ENCODE data around the gene C19orf44.
"Not testable (repeated sequence)": the region's sequence is repeated elsewhere in the genome, so short reads cannot be mapped to it uniquely, and the experiment has no call there.

The C19orf44 gene

DNA sequence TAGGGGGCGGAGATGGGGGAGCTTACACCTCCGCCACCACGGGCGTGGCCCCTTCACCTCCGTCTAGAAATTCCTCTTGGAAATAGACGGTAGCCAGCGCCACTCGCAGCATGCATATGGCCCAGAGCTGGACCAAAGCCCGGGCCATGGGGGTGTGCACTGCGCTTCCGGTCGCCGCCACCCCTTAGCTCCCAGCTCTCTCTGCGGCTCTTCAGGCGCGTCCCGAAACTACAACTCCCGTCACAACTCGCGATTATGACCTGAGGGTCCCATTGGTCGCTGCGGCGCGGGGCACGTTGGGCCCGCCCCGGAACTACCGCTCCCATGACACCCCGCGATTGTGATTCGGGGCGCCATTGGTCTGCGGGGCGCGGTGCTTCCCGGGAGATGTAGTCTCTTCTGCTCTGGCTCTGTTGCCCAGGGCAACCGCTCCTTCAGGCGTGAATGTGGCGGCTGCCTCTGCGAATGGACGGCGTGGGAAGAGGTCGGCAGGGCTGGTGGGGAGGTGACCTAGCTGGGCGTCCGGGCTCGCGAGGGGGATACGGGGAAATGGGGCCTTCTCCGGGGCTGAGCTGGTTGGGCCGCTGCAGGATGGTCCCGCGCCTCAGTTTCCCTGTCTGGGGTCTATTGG, at the start of gene C19orf44, which contains the start of gene CALR3:
Gene C19orf44 (plus strand): TSS at position 413 of the 631 bp plus-strand sequence. CDS start 4,399 bp downstream, outside the sequence.
Gene CALR3 (minus strand): TSS at position 186 of the 631 bp plus-strand sequence. CDS start 38 bp downstream, at position 148.
- DNase-seq = peak; percentile 94

DNA sequence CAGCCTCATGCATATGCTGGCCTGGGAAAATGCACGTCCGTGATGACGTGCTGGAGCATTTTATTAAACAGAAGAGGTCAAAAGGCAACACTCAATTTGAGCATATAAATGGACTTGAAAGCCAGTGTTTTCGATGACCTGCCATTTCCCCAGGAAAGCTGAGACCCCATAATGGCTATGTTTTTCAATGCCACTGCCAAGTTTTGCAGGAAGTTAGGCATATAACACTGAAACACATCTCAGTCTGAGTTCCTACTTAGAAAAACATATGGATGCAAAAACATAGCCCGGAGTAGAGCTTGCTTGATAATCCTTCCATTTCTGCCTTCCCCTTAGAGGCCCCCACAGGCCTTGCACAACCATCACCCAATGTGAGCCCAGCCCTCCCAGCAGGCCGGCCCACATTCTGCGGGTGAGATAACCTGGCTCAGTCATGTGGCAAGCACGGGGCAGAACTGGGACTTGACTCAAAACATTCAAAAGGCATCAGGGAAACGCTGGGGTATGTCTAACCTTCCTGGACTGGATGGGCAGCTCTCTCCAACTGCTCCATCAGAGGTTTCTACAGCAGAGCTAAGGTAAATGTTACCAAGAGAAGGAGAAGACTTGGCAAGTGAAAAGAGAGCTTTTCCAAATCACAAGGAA, 49.3 kb upstream of the C19orf44 start:
- no peak for DNase-seq

DNA sequence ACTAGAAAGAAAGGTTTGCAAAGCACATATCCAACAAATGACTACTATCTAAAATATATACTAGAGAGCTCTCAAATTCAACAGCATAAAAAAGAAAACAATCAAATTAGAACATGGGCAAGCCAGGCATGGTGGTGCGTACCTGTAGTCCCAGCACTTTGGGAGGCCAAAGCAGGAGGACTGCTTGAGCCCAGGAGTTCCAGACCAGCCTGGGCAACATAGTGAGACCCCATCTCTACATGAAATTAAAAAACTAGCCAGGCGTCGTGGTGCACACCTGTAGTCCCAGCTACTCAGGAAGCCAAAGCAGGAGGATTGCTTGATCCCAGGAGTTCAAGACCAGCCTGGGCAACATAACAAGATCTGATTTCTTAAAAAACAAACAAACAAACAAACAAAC, 47.3 kb upstream of the C19orf44 start:
- DNase-seq = not testable (repeated sequence)

DNA sequence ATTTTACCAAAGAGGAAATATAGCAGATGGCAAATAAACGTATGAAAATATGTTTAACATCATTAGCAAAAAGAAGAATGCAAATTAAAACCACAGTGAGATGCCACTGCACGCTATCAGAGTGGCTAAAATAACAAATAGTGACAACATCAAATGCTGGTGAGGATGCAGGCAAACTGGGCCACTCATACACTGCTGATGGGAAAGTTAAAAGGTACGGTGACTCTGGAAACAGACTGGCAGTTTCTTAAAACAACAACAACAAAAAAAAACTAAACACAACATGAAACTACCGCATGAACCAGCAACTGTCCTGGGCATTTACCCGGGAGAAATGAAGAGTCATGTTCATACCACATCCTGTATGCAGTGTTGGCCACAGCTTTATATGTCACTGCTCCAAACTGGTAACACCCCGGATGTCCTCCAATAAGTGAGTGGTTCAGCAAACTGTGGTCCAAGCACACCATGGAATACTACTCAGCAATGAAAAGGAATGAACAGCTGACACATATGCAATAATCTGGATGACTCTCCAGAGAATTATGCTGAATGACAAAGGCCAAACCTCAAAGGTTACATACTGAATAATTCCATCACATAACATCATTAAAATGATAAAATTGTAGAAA, 46.7 kb upstream of the C19orf44 start:
- no peak for DNase-seq

DNA sequence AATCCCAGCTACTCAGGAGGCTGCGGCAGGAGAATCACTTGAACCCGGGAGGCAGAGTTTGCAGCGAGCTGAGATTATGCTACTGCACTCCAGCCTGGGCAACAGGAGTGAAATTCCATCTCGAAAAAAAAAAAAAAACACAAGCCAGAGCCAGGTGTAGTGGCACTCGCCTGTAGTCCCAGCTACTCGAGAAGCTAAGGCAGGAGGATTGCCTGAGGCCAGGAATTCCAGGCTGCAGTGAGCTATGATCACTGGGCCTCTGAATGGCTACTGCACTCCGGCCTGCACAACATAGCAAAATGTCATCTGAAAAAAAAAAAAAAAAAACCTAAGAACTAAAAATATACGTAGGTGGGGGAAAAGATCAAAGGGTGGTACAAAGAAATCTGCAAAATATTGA, 43.9 kb upstream of the C19orf44 start:
- DNase-seq = no peak

DNA sequence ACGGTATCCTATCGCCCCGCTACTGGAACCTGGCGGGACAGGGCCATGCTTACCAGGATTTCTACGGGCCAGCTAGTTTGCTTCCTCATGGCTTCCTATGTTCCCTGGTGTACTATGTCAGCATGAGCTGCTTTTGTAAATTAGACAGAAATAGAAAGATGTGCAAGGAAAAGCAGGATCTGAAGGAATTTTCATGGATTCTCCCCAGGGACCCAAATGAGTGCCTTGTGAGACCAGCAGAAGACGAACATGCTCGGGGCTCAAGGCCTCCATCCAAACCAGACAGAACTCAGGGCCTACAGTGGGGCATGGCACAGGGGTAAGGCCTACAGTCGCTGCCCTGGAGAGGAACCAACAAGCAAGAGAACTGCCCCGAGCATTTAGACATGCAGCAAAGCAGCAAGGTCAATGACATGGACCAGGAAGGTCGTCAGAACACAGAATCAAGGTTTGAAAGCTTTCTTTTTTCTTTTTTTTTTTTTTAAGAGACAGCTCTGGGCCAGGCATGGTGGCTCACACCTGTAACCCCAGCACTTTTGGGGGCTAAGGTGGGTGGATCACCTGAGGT, 41.8 kb upstream of the C19orf44 start:
- no peak for DNase-seq

DNA sequence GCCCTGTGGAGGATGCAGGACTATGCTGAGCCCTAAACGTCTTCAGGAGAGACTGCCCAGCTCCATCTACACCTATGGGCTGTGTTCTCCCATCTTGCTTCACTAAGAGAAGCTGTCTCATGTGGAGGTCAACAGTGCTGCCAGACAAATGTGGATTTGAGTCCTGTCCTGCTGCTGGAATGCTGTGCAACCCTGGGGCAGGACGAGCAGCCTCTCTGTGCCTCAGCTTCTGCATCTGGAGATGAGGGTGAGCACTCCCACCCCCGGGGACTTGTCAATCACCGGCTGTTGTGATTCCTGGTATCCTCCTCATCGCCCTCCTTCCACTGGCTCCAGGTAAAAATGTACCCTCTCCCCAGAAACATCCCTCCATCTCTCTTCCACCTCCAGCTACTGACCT, 40.7 kb upstream of the C19orf44 start:
- DNase-seq = no peak

DNA sequence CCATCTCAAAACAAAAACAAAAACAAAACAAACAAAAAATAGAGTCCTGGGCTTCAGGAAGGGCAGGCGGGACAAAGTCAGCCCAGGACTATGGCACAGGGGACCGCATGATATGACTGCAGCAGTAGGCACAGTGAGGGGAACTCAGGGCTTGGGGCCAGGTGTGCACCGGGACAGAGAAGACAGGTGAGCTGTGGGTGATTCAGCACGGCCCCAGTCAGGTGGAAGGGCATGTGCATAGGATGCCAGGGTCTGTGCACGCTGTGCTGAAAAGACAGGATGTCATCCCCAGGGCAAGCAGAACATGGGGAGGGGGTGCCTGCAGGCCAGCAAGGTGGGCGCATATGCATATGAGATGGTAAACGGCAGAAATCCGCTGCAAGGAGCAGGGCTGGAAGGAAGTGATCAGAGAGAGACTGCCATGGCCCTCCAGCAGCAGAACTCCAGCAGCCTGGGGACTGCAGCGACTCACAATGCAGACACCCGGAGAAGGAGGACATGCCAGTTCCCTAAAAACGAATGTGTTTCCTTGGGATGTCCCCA, 39.5 kb upstream of the C19orf44 start:
- DNase-seq = no peak

DNA sequence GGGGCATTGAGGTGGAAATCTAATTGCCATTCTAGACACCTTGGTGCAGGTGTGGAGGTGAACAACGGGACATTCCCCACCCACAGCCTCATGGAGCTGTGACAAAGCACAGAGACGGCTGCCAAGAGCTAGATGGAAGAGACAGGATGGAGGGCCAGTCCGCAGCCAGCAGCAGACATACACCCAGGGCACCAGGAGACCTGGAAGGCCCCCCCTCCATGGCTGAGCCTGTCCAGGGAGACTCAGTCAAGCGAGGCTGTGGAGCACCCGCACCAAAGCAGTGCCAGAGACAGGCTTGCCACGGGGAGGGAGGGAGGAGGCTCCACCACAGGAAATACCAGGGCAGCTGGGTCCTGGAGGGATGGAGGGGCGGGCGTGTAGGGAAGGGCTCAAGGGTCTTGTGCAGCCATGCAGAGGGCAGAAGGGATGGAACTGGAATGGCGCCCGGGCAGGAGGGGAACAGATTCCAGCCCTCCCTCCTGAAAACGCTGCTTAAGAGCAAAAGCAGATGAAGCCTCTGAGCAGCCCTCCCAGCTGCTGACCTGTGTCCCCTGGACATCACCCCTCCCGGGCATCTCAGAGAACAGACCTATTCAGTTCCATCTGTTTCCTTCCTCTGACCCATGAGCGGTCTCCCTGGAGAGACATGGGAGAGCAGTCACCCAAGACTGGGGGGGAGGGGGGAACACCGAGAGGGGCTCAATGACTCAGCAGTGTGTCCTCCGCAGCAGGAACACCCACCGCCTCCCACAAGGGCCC, 38.8 kb upstream of the C19orf44 start:
- DNase-seq = no peak

DNA sequence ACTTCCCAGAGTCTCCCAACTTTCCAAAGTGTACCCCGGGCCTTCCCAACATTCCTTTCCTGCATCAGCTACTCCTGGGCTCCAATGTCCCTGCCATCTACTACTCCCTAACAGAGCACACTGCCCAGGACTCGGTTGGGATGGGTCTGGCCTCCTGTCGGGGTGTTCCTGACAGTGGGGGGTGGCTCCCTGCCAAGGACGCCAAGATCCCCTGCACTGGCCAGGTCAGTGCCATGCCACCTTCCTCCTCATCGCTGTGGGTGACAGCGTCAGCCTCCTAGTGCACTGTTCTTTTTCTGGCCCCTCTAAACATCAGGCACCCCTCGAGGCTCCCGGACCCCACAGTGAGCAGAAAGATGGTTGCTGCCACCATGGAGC, 38.3 kb upstream of the C19orf44 start:
- no peak for DNase-seq

DNA sequence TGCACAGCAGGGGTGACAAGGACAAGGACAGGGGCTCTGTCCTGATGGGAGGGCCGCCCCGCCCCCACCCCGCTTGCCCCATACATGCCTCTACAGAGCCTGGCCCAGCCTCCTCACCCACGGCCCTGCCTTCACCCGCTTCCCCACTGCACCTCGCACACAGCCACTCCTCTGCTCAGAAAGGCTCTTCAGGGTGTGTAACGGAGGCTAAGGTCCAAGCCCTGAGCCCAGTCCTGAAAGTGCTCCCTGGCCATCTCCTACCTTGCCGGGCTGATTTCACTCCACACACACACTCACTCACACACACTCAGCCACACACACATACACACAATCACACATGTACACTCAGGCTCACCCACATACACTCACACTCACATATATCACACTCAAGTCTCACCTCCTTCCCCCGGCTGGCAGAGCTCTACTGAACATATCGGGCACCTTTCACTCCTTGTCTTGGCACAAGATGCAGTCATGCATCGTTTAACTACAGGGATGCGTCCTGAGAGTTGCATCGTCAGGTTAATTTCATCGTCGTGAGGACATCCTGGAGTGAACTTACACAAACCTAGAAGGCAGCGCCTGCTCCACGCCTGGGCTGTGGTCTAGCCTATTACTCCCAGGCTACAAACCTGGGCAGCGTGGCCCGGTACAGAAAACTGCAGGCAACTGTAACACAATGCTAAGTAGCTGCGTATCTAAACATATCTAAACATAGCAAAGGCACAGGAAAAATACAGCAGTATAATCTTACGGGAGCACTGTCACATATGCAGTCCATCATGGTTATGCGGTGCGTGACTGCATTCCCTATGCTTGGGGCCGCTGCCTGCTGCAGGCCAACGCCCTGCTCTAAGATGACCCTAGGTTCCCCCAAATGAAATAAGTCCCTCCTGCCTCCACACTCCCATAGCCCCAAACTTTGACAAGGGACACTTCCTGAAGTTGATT, 37.5 kb upstream of the C19orf44 start:
- no peak for DNase-seq

DNA sequence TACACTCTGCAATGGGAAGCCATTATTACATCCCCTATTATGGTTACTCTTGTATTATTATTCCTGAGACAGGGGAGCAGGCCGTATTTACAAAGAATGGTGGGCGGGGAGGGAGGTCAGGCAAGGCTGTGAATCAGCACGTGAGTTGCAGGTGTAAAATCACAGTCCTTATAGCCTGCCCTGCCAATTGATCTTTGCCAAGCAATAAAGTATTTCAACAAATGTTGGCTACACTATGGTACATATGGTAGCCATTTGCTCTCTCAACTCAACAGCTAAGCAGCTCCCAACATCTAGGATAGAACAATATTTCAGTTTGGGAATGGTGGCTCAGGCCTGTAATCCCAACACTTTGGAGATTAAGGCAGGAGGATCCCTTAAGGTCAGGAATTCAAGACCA, 36.5 kb upstream of the C19orf44 start:
- no peak for DNase-seq

DNA sequence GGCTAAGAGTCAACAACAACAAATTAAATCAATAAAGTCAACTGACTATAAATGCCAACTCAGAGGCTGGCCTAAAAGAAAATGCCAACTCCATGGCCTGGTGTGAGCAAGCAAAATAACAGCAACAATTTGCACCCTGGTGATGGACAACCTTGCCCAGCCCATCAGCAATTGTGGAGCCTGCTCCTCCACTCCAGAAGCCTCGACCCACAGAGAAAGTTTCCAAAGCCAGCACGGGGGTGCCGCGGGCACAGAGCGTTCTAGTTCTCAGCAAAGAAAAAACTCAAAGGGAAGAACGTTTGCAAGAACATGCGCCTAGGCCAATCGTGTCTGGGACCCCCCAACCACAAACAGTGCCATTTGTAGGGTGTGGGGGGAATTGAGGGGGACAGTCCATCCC, 35.7 kb upstream of the C19orf44 start:
- DNase-seq = no peak

DNA sequence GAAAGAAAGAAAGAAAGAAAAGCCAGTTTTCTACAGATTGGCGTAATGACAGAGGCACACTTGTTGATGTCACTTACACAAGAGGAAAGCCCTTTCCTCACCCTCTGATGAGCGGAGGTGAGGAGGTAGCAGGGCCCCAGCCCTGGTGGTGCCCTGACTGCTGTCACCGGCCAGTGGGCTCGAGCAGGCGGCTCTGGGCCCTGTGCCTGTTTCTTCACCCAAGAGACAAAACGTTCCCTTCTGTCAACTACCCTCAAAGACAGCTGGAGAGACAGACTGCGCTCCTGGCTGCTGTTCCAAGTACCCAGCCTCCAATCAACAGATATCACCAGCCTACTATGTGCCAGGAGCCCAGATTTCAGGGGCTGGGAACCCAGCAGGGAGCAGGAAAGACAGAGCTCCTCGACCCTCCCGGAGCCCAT, 34.6 kb upstream of the C19orf44 start:
- no peak for DNase-seq

DNA sequence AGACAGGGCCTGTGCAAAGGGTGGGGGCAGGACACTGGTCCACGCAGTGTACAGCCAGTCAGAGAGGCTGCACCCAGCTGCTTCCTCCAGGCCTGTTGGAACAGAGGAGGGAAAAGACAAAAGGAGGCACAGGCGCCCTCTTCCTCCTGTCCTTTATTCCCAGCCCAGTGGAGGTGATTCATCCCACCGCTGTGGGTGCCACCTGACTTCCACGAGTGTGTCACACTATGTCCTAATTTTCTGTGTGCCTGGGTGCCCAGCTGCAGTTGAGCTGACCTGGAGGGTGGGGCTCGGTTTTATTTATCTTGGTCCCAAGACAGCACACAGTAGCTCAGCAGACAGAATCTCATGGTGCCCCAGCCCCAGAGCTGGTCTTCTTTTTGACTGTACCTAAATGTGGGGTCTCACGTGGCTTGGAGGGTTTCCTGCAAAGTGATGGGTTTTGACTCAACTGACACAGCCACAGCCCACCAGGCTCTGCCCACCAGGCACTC, 33.4 kb upstream of the C19orf44 start:
- DNase-seq = no peak

DNA sequence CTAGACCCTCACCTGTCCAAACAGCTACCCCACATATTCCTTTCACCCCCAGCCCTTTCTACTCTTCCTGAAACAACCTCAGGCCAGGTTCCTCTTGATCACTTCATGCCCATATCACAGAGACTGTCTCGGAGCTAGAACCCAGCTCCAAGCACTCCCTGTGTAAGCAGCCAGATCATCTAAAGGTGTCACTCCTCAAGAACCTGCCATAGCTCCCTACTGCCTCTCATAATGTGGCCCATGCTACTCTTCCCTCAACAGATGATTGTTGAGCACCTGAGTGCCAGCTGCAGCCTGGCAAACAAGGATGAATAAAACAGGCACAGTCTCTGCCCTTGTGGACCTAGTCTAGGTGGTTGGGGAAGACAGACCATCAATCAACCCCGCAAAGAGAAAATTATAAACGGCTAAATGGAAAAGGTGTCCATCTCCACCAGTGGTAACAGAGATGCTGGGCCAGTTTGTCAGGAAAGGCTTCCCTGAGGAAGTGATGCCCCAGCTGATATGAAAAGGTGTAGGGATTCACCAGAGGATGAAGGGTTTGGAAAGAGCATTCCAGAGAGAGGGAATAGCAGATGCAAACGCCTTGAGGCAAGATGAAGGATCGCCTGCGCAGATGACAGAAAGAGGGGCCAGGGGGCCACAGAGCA, 32.7 kb upstream of the C19orf44 start:
- no peak for DNase-seq

DNA sequence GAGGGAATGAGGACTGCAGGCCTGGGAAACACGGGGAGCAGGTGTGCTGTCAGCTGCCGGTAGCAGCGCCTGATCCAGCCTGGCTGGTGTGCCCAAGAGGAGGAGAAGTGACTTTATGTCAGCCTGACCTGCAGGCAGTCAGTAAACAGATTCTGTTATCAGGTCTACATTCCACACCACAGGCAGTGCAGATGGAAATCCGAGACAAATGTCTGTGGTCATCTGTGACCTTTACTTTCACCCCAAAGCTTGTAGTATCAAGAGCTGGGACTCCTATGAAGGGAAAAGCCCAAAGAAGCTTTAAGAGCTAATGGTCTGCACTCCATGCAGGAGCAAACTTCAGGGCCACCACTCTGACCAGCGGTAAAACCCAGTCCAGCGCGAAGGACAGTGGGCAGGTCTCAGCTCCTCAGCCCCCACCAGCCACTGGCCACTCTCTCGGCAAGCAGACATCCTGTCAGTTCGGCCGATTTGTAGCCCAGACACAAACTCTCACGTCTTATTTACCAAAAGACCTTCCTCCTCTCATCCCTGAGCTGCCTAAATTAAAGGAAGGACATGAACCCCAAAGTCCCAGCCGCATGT, 32.1 kb upstream of the C19orf44 start:
- DNase-seq = no peak

DNA sequence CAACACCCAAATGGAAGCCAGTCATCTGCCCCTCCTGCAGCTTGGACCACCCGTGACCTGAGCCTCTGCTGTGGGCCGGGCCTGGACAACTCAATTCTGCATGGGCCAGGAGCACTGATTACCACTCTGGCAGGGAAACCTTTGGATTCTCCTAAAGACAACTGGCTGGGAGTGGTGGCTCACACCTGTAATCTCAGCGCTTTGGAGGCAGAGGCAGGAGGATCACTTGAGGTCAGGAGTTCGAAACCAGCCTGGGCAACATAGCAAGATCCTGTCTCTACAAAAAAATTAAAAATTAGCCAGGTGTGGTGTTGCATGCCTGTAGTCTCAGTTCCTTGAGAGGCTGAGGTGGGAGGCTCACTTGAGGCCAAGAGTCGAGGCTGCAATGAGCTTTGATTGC, 31.0 kb upstream of the C19orf44 start:
- no peak for DNase-seq

DNA sequence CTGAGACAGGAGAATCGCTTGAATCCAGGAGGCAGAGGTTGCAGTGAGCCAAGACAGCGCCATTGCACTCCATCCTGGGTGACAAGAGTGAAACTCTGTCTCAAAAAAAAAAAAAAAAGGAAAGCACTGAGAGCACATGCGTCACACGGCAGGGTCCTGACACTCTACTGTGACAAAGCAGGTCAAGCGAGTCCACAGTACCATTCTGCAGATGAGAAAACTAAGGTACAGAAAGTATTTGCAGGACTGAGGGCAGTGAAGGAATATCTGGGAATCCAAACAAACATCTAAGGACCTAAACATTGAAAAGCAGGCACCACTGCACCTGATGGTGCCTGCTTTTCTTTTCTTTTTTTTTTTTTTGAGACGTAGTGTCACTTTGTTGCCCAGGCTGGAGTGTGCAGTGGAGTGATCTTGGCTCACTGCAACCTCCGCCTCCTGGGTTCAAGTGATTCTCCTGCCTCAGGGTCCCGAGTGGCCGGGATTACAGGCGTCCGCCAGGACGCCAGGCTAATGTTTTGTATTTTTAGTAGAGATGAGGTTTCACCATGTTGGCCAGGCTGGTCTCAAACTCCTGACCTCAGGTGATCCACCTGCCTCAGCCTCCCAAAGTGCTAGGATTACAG, 29.3 kb upstream of the C19orf44 start:
- not testable (repeated sequence) for DNase-seq

DNA sequence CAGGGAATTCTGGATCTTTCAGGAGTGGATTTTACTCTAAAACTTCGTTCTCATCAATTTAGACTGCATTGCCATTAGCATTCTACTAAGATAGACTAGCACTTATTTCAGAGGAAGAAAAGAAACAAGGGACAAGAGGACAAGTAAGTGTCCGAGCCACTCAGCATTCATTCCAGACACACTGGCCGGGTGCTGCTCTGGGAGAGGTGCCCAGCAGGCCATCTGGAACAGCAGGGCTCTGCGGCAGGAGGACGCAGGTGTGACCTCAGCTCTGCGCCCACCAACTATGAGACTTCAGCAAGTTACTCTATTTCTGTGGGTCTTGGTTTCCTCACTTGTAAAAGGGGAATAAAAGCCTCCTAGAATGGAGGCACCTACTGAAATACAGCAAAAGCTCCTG, 28.6 kb upstream of the C19orf44 start:
- no peak for DNase-seq
